Body of pancreas (tissue), 4 donors: ENCODE data around the gene DIRAS1. TPM values are rescaled to one million over a fixed set of nuclear protein-coding genes. Genes with fewer than 3 reads are reported as not detected.

Experiments
- ATAC-seq: fragments of 150-250 bp; one replicate; pipeline ENCODE4 v1.9.1; 2016
- DNase-seq, 4 donors: peaks; one replicate each; pipeline ENCODE4 v3.0.0-alpha.2; 2019
- H3K27ac ChIP-seq, 4 donors: fragments of 200-600 bp; sonication (generic); 1 replicate in 3 of 4; 2 replicates in 1 of 4; pipeline versions ENCODE4 v1.5.1 to v1.6.1; 2016 to 2019; ENCODE audit warnings: mild to moderate bottlenecking in 1 of 4, mixed read lengths in 1 of 4, moderate library complexity in 1 of 4
- H3K27me3 ChIP-seq, 2 donors: fragments of 200-600 bp; sonication (generic); one replicate each; pipeline ENCODE4 v1.6.0; 2016; ENCODE audit warnings: mild to moderate bottlenecking in 1 of 2
- H3K36me3 ChIP-seq, 2 donors: fragments of 200-600 bp; sonication (generic); replicated peaks in 1 of 2; 2 replicates each; pipeline ENCODE4 v1.5.1; 2016; ENCODE audit warnings: low read depth in 2 of 2; ENCODE audit not compliant: insufficient read depth in 1 of 2
- H3K4me1 ChIP-seq: fragments of 200-600 bp; sonication (generic); one replicate; pipeline ENCODE4 v1.6.0; 2016
- H3K4me3 ChIP-seq, 2 donors: fragments of 200-600 bp; sonication (generic); 1 replicate in 1 of 2; 2 replicates in 1 of 2; pipeline ENCODE4 v1.5.1; 2016 to 2019
- H3K9me3 ChIP-seq, 3 donors: fragments of 200-600 bp; sonication (generic); 1 replicate in 2 of 3; 2 replicates in 1 of 3; pipeline ENCODE4 v1.5.1; 2016
- POLR2A ChIP-seq, 3 donors: fragments of 450-650 bp; IDR thresholded peaks; one replicate each; pipeline ENCODE4 v1.6.1; 2016; ENCODE audit warnings: antibody characterized with exemption in 3 of 3, mild to moderate bottlenecking in 2 of 3
- WGBS, 2 donors: methylation state at CpG; one replicate each; pipeline ENCODE4 v1.1.5; 2017; 5-methylcytosine and 5-hydroxymethylcytosine counted together
- intact Hi-C: fragments of 100-400 bp; cut with DNase I; formaldehyde crosslinking; loops from one replicate; pipeline ENCODE4 v1.15.1; 2023
- total RNA-seq, 2 donors: library from RNA; depleted of rRNA; stranded (reverse); fragments of >200 nt; gene quantifications; one replicate each; pipeline ENCODE4 v1.1.0, GENCODE V29; 2016
- TF ChIP-seq, protein P1 (sequence below), 7 experiments: fragments of 450-650 bp in 4 of 7; fragments of 200-600 bp in 3 of 7; sonication (generic) in 3 of 7; IDR thresholded peaks; one replicate each; pipeline ENCODE4 v1.5.1; 2016 to 2019; ENCODE audit warnings: antibody characterized with exemption in 7 of 7

Gene DIRAS1
- total RNA-seq, 2 donors from 2014 or later: 0.78 to 4.9 TPM

- intact Hi-C loops: no loop called here
- no peak for TF ChIP-seq POLR2A (IDR thresholded peaks at IDR 0.05)
- TF ChIP-seq, protein P1, sequence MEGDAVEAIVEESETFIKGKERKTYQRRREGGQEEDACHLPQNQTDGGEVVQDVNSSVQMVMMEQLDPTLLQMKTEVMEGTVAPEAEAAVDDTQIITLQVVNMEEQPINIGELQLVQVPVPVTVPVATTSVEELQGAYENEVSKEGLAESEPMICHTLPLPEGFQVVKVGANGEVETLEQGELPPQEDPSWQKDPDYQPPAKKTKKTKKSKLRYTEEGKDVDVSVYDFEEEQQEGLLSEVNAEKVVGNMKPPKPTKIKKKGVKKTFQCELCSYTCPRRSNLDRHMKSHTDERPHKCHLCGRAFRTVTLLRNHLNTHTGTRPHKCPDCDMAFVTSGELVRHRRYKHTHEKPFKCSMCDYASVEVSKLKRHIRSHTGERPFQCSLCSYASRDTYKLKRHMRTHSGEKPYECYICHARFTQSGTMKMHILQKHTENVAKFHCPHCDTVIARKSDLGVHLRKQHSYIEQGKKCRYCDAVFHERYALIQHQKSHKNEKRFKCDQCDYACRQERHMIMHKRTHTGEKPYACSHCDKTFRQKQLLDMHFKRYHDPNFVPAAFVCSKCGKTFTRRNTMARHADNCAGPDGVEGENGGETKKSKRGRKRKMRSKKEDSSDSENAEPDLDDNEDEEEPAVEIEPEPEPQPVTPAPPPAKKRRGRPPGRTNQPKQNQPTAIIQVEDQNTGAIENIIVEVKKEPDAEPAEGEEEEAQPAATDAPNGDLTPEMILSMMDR (IDR thresholded peaks at IDR 0.05): no peak
- 92 to 94% methylated on average over 17 of the region's 17 CpGs for WGBS, 2 donors
- ATAC-seq (no peak), DNase-seq (no peak)
- Histone ChIP-seq H3K27ac (no peak overlapping the region), H3K27me3 (no peaks in the 10 kb centered on the region), H3K4me1 (no peaks in the 10 kb centered on the region), H3K9me3 (no peaks in the 10 kb centered on the region), H3K36me3 (peaks cover 5 to 13% of the 10 kb centered on the region in 2 donors), H3K4me3 (no peak overlapping the region)
Measured at GRCh38 chr19:2759362-2759761, 38.2 kb upstream of the DIRAS1 start.

- no peak for ATAC-seq
- H3K27me3 ChIP-seq: no peaks in the 10 kb centered on the region
- no peak for DNase-seq
- 95 to 97% methylated on average over 17 of the region's 17 CpGs for WGBS, 2 donors
- intact Hi-C loops: no loop called here
- TF ChIP-seq, protein P1 (IDR thresholded peaks at IDR 0.05): no peak
- TF ChIP-seq POLR2A (IDR thresholded peaks at IDR 0.05): no peak
- no peaks in the 10 kb centered on the region for H3K4me1 ChIP-seq
- H3K27ac ChIP-seq: no peak overlapping the region
- no peaks in the 10 kb centered on the region for H3K9me3 ChIP-seq
- H3K4me3 ChIP-seq: no peak overlapping the region
- peaks cover 5 to 13% of the 10 kb centered on the region in 2 donors for H3K36me3 ChIP-seq
Measured at GRCh38 chr19:2758601-2759313, 37.6 kb upstream of the DIRAS1 start.

DNA sequence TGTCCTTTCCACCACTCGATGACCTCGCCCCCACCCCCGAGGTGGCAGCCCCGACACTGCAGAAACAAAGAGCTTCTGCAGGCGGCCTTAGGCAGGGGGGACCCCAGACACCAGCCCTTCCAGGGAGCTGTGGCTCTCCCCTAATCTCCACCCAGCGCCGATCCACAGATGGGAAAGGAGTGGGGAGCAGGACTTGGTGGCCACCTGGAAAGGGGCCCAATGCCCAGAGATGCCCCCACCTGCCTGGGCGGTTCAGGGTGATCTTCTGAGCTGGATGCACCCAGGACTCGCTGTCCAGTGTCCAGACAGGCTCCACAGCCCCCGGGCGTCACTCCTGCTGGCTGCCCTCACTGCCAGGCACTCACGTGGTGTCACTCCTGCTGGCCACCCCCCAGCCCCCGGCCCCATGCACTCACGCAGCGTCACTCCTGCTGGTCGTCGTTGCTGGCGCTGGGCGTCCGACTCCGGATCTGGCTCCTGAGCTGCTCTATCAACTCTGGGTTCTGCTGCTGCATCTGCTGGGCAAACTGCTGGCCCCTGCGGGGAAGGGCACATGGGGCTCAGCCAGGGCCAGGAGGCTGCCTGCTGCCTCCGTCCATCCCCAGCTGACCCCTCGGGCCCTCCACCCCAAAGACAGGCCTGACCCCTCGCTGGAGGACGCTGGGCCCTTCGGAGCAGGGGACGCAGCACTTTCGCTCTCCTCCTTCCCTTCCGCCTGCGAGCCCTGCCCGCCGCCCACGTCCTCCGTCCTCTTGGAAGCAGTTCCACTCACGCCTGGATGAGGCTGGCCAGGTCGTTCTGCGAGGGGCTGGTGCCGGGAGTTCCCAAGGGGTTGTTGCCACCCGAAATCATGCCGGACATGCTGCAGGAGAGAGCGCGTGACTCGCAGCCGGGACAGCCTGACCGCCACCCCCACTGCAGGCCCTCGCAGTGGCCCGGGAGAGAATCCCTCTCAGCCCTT is 36.0 kb upstream of the DIRAS1 start:
- peaks cover 5 to 13% of the 10 kb centered on the region in 2 donors for H3K36me3 ChIP-seq
- H3K9me3 ChIP-seq: no peaks in the 10 kb centered on the region
- H3K4me3 ChIP-seq: no peak overlapping the region
- TF ChIP-seq, protein P1 (IDR thresholded peaks at IDR 0.05): no peak
- TF ChIP-seq POLR2A (IDR thresholded peaks at IDR 0.05): no peak
- intact Hi-C loops: no loop called here
- ATAC-seq (no peak), DNase-seq (no peak)
- no peaks in the 10 kb centered on the region for H3K27me3 ChIP-seq
- H3K27ac ChIP-seq: no peak overlapping the region
- no peaks in the 10 kb centered on the region for H3K4me1 ChIP-seq
- WGBS, 2 donors: 93 to 96% methylated on average over 32 to 43 of the region's 48 CpGs

DNA sequence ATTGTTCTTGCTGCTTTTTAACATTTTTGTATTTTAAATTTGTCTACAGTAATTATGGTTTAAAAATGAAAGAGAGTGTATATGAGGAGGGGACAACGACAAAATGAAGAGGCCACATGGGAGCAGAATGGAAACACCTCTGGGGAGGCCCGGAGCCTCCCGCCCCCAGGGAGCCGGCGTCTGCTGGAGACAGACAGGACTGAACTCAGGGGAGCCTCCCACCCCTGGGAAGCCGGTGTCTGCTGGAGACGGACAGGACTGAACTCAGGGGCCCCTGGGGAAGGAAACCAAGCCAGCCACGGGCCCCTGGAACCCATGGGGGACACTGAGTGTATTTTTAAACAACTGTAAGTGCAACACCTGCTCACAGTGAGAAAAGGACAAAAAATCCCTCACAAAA is 35.3 kb upstream of the DIRAS1 start:
- intact Hi-C loops: no loop called here
- WGBS, 2 donors: 79 to 95% methylated on average over 8 of the region's 8 CpGs
- Histone ChIP-seq H3K4me1 (no peaks in the 10 kb centered on the region), H3K27me3 (no peaks in the 10 kb centered on the region), H3K36me3 (peaks cover 5 to 13% of the 10 kb centered on the region in 2 donors), H3K9me3 (no peaks in the 10 kb centered on the region), H3K4me3 (no peak overlapping the region), H3K27ac (no peak overlapping the region)
- TF ChIP-seq, protein P1 (IDR thresholded peaks at IDR 0.05): no peak
- no peak for TF ChIP-seq POLR2A (IDR thresholded peaks at IDR 0.05)
- ATAC-seq (no peak), DNase-seq (no peak)
